ENCODE results near the gene LETM1.

DNA sequence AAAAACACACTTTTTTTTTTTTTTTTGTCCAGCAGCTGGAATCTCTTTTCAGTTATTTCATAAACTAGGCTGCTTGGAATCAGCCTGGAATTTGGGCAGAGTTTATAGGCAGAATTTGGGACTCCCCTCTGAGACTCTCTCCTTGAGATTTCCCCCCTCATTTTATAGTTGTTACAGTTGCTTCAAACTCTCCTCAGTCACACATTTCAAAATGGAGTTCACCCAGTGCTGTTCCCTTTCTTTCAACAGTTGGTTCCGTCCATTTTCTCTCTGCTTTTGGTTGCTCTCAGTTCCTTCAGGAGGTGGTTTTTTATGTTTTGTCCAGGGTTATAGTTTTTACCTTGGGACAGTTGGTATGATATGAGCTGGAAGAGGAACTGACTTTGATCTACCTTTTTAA, 42.7 kb upstream of the LETM1 start:
- TF ChIP-seq TAF1 (IDR thresholded peaks at IDR 0.05; ENCODE audit: low read depth, low read length) (no peak), POLR2A (IDR thresholded peaks at IDR 0.05; ENCODE audit: low read depth, low read length) (no peak), POLR2AphosphoS5 (IDR thresholded peaks at IDR 0.05; ENCODE audit: low read depth, low read length) (no peak)
